Cardiac fibroblast (primary cell): ENCODE measurements around the gene ATXN10.
A peak's percentile ranks its signal among the peaks of the same experiment; 100 is the strongest.

Experiments
- DNase-seq, 2 donors: peaks; one replicate each; pipeline versions ENCODE4 v3.0.0 to v3.0.0-alpha.2; 2010; ENCODE audit warnings: low read depth in 2 of 2
- H3K4me3 ChIP-seq, 2 donors: replicated peaks in 1 of 2; 1 replicate in 1 of 2; 2 replicates in 1 of 2; pipeline ENCODE4 v1.5.1; 2011; ENCODE audit warnings: low read depth in 2 of 2, low read length in 2 of 2, mild to moderate bottlenecking in 2 of 2, moderate library complexity in 1 of 2
- CTCF ChIP-seq: IDR thresholded peaks from one replicate; pipeline ENCODE4 v1.5.1; 2011; ENCODE audit warnings: low read depth, mild to moderate bottlenecking, low read length, inconsistent platforms

Gene ATXN10

GRCh38 chr22:45859231-45860161, 187.9 kb downstream of the ATXN10 start:
- no peak for TF ChIP-seq CTCF
- no peak overlapping the region for H3K4me3 ChIP-seq
- DNase-seq: peak in 1 of 2 donors; percentile 11

GRCh38 chr22:45860201-45860600, 188.6 kb downstream of the ATXN10 start:
- no peak for DNase-seq
- no peak overlapping the region for H3K4me3 ChIP-seq
- no peak for TF ChIP-seq CTCF

- no peak overlapping the region for H3K4me3 ChIP-seq
- no peak for TF ChIP-seq CTCF
- no peak for DNase-seq
Measured at GRCh38 chr22:45861259-45861658, 189.6 kb downstream of the ATXN10 start.

DNA sequence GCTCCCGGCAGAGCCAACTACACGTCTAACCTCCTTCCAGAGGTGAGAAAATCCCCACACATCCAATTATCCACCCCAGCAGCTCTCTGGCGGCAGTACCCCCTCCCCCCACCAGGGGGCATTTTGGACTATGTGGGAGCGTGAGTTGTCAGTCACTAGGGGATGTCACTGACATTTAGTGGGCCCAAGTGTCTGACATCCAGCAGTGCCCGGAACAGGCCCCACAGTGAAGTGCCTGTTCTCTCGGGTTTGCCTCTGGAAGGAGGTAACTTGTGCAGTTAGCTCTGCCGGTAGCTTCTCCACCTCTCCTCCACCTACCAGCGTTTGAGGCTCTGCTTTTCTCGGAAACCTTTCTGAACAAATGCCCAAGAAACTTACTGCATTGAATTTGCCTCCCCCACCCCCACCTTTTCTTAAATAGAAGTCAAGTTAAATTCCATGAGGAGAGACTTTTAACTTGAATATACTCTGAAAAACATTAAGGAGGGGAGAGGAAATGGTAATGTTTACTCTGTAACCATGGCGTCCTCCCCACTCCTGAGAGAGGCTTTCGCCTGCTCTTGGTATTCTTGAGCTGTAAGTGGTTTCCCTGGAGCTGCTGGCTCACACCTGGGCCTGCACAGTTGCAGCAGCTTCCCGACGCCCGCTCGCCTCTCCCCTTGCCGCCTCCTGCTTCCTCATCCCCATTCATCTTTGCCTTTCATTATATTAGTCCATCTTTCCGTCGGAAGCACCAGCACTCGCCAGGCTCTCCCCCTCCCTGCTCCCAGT, 192.5 kb downstream of the ATXN10 start:
- DNase-seq: peak; percentile 59 to 61
- TF ChIP-seq CTCF: peak; percentile 96
- no peak overlapping the region for H3K4me3 ChIP-seq

DNA sequence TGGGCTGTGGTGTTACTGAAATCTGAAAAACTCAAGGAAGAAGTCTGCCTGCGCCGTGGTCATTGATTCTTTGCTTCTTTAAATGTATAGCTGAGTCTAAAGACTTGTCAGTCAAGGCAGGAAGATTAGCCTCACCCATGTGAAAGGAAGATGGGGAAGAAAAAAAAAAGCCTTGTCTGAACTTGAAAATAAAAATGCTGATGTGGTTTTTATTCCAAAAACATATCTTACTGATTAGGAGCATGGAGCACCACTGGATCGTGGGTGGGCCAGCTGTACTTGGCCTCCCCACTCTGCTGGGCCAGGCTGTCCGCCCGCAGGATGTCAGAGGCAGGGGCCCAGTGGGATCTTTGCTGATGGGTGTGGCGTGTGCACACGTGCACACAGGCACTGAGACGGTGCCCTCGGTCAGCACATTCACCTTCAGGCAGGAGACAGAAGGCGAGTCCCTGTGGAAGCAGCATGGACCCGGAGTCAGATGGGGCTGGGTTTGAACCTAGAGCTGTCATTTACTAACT, 193.4 kb downstream of the ATXN10 start:
- TF ChIP-seq CTCF: no peak
- no peak for DNase-seq
- no peak overlapping the region for H3K4me3 ChIP-seq

- H3K4me3 ChIP-seq: no peak overlapping the region
- TF ChIP-seq CTCF: no peak
- no peak for DNase-seq
Measured at GRCh38 chr22:45865561-45866125, 194.0 kb downstream of the ATXN10 start.
